Retina (tissue), 1 donor: ENCODE data around the gene HOXD10.
A peak's percentile ranks its signal among the peaks of the same experiment; 100 is the strongest.

Experiments
- DNase-seq: peaks from one replicate; pipeline ENCODE4 v3.0.0-alpha.2; 2016

HOXD10 gene

GRCh38 chr2:176082824-176083751, 33.5 kb upstream of the HOXD10 start:
- DNase-seq = peak; percentile 77

- DNase-seq = peak; percentile 64
Observed at GRCh38 chr2:176083796-176084261, 32.7 kb upstream of the HOXD10 start, which contains the start of gene EVX2. EVX2 (minus strand) TSS chr2:176083962; CDS start chr2:176083776, 186 bp downstream.

DNA sequence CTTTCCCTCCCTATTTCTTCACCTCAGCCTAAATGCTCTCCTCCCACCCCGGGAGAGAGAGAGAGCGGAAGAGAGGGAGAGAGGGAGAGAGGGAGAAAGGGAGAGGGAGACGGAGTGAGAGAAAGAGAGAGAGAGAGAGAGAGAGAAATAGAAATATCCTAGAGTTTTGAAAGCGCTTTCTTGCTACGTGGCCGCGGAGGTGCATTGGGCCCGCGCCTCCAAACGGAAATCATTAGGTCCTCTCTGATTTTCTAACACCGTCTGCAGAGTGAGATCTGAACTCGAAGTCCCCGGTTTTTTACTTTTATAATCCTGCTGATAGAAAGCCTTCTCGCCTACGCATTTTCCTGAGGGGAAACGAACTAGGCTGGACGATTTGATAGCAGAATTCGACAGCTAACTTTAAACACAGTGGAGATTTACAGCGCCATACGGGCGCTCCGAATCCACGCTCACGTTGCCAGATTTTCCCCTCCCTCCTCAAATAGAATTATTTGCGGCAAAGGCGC, 31.9 kb upstream of the HOXD10 start:
- DNase-seq = peak; percentile 73

DNA sequence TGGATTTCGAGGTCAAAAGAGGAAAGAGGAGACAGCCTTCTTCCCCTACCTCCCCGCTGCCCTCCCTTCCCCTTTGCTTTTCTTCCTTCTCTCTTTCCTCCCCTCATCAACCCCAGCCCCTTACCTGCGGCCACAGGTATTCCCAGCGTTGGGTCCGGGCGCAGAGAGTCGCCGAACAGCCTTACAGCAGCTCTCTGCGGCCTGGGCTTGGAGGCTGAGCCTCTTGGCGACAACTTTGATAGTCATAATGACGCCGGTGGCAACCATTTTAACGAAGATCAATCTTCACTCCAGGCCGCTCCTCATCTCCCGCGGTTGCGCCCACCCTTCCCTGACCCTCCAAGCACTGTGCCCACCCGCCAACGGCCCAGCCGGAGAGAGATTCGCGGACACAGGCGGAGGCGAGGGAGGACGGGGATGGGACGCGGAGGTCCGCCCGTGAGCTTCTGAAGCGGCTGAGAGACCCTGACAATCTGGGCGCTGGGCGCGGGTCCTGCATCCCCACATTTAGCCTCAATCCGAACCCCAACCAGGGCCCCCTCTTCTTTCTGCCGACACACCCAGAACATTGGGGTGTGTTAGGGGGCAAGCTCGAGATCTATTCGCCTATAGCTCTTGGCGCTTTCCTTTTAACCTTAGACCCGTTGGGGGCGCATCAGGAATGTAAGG, 31.3 kb upstream of the HOXD10 start:
- peak; percentile 70 for DNase-seq

DNA sequence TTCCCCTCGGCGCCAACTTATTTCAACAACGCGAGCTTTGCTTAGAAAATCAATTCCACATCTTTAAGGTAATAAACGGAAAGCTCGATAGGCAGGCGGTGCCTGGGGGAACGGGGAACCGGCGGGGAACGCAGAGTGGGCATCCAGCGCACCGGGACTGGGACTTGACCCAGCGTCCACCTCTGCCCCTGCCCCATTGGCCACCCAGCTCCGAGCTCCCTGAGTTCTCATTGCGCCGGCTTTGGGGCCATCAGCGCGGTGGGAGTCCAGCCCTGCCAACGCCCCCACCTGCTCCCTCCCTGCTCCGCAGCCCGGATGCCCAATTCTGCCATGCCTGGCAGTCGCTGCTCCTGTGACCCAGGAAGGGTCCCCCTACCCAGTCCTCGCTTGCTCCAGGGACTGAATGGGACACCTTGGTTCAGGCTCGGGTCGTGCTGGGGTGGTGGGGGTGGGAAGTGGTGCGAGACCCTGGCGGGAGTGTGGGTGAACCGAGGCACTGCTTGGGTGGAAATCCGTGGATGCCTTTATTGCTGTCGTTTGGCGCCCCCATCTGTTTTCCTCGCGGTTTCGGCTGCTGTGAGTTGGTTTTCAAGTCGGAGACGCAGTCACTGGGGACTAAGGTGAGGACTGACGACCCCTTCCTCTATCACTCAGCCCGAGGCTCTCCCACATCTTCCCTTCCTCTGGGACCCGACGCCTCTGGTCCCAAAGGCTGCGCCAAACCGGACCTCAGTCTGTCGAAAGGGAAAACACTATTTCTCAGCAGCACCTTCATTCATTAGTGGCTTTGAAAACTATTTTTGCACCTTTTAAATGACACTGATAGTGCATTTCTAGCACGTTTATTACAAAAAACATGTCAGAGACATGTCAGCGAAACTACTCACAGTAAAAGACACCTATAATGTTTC, 30.5 kb upstream of the HOXD10 start:
- peak; percentile 87 for DNase-seq

- no peak for DNase-seq
Observed at GRCh38 chr2:176087330-176088047, 29.1 kb upstream of the HOXD10 start.

DNA sequence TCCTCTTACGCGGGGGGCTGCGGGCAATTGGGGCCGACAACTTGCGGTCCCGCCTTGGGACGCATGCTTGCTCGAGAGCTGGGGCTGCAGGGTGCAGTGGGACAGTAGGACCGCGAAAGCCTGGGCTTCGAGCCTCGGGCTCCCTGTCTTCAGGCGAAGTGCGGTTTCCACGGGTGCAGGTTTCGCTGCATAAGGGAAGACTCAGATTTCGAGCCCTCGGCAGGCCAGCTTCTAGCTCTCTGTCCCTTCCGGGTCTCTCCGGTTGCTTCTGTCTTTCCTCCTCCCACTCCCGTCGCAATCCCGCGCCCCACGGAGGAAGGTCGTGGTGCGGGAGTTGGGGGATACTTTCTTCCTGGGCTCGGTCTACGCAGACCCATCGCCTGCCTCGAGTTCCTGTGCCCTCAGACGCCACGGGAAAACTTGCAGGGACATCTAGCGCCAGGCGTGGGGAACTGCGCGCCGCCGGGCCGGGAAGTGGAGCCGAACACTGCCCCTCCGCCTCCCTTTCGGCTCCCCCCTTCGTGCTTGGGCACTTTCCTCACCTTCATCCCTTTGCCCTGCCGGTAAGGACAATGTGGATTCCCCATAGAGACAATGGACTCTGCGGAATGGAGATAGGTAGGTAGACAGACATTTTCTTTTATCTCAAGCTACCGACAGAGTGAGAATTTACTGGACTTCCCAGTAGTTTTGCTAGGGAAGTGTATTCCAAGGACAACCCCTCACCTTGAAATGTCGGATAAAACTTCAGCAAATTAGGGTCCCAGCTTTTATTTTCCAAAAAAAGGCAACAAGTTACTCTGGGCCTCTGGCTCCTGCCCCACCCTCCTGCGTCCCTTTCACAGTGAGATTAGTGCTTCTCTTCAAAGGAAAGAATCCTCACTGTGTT, 28.3 kb upstream of the HOXD10 start:
- peak; percentile 91 for DNase-seq

GRCh38 chr2:176088937-176089842, 27.4 kb upstream of the HOXD10 start:
- DNase-seq = no peak

GRCh38 chr2:176089843-176090395, 26.7 kb upstream of the HOXD10 start:
- DNase-seq = no peak

GRCh38 chr2:176090862-176091261, 25.7 kb upstream of the HOXD10 start:
- DNase-seq = no peak

DNA sequence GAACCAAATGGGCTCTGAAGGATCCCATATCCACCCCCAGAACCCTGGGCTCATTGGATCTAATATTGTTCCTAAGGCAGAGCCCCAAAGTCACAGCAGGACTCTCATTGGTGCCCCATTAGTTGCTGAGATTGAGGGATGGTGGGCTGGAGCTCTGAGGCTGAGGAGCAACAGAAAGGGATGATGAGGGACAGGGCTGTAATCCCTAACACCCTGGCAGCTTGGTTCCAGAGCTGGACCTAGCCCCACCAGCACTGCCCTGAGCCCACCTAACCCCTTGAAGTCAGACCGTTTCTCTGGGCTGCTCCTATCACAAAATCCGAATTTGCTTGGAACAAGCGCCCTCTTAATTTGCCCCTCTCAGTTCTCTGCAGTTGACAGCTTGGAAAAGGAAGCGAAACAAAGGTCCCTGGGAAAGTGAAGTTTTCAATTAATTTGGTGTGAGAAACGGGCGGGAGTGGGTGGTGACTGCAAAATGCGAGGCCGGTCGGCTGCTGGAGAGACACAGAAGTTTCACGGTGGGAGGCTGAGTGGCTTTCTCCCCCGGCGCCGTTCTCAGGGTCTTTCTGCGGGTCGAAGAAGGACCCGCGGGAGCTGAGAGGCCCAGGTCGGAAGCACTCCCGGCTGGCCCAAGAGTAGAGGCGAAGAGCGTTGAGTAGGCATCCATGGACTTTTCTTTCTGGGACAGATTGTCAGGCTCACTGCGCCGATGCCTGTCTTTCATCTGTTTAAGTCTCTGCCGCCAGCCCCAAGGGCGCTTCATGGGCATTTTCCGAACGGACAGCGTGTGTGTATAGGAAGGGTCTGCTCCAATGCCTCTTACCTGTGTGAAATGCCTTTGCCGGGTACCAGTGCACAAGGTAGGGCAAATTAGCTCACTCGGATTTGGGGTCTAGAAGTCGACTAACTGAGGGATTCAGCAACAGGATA, 25.0 kb upstream of the HOXD10 start:
- no peak for DNase-seq

- no peak for DNase-seq
Observed at GRCh38 chr2:176092270-176093144, 24.1 kb upstream of the HOXD10 start, which contains the start of gene HOXD13. HOXD13 (plus strand) TSS chr2:176092721; CDS start chr2:176092891, 170 bp downstream.

DNA sequence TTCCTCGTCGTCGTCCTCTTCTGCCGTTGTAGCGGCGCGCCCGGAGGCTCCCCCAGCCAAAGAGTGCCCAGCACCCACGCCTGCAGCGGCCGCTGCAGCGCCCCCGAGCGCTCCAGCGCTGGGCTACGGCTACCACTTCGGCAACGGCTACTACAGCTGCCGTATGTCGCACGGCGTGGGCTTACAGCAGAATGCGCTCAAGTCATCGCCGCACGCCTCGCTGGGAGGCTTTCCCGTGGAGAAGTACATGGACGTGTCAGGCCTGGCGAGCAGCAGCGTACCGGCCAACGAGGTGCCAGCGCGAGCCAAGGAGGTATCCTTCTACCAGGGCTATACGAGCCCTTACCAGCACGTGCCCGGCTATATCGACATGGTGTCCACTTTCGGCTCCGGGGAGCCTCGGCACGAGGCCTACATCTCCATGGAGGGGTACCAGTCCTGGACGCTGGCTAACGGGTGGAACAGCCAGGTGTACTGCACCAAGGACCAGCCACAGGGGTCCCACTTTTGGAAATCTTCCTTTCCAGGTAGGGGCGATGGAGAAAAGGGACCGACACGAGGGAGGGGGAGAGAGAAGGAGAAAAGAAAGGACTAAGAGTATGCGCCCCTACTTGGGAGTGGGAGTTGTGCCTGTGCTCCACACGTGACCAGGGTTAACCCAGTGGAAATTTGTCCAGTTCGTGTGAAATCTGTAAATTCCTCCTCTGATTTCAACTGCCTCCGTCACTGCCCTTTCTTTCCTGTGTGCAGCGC, 23.3 kb upstream of the HOXD10 start:
- peak; percentile 83 for DNase-seq

GRCh38 chr2:176093898-176094249, 22.7 kb upstream of the HOXD10 start:
- no peak for DNase-seq

DNA sequence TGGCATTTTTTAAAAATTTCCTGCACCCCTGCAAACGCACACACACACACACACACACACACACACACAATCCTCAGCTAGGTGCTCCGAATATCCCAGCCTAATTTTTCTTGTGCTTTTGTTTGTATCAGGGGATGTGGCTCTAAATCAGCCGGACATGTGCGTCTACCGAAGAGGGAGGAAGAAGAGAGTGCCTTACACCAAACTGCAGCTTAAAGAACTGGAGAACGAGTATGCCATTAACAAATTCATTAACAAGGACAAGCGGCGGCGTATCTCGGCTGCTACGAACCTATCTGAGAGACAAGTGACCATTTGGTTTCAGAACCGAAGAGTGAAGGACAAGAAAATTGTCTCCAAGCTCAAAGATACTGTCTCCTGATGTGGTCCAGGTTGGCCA, 22.2 kb upstream of the HOXD10 start:
- no peak for DNase-seq

DNA sequence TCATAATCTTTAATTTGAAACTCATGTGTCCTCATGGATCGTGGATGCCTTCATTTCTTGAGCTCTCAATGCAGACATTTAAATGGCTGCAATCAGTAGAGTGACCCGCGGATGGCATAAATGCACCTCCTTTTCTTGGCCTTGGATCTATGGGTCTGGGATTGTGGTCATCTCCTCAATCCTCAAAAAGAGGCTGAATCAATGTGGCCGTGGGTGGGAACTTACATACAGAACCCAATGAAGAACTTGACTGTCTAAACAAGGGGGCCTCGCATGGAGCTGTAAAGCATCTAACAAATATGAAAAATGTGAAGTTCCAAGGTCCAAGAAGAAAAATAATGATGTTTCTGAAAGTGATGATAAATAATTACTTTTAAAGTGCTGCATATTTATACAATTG, 21.2 kb upstream of the HOXD10 start:
- DNase-seq = no peak
